Measurements from ENCODE around the gene DNAJA1.

DNAJA1 gene

DNA sequence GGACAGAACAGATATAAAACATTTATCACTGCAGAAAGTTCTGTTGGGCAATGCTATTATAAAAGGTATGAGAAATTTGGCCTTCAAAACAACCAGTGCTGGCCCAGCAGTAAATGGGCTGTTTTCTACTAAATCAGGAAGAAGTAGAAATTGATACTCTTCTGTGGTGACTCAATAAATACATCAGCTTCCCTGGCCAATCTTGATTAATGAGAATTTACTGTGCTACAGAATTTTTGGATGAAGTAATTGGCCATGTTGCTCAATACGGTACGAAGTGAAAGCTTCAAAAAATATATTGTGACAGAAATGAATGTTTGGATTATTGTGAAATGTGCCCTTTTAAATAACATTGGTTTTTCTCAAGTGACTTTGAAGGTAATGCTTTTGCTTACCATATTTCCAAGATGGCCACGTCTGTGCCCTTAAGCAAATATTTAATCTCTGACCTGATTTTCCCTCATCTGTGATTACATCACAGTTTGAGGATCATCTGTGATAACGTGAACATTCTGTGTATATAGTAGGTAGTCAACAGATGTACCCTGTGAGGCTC lies 4.2 kb downstream of the DNAJA1 start:
- no peak for DNase-seq (ENCODE audit: low spot score)

DNA sequence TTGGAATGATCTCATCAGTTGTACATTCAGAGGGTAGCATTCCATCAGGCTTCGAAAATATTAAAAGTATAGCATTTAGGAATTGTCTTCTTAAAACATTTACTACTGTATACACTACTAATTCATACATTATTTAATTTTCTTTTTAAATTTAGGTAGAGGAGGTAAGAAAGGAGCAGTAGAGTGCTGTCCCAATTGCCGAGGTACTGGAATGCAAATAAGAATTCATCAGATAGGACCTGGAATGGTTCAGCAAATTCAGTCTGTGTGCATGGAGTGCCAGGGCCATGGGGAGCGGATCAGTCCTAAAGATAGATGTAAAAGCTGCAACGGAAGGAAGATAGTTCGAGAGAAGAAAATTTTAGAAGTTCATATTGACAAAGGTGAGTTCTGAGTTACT lies 5.2 kb downstream of the DNAJA1 start:
- no peak for DNase-seq (ENCODE audit: low spot score)

DNA sequence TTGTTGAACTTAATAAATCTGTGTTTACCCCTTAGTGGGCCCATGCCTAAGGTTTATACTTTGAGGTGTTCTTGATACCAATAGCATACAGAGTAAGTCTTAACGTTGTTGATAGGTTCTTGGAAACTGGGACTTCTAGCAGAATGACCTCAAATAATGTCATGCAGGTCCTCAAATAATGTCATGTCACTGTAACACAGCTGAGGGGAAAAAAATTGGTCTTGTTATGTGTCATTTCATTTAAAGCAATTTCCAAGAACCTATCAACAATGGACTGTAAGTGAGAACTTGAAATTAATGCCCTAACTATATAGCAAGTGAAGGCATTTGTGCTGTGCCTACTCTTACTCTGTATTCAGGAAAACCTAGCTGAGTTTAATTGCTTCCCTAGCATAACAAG lies 7.2 kb downstream of the DNAJA1 start:
- no peak for DNase-seq (ENCODE audit: low spot score)

DNA sequence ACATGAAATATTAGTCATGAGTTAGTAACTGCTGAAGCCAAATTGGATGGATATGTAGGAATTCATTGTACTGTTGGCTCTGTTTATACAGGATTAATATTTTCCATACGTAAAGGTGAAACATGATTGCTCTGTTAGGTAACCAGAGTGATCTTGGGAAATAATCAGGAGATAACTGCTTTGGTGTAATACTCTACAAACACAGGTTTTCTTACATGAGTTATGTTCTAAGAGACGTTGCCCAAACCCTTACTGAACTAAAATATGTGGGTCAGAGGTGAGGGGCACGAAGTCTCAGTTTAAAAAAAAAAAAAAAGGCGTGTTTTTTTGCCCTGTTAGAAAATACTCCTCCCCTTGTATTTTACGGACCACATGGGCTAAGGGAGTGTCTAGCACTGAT lies 7.8 kb downstream of the DNAJA1 start:
- DNase-seq (ENCODE audit: low spot score), result no peak

DNA sequence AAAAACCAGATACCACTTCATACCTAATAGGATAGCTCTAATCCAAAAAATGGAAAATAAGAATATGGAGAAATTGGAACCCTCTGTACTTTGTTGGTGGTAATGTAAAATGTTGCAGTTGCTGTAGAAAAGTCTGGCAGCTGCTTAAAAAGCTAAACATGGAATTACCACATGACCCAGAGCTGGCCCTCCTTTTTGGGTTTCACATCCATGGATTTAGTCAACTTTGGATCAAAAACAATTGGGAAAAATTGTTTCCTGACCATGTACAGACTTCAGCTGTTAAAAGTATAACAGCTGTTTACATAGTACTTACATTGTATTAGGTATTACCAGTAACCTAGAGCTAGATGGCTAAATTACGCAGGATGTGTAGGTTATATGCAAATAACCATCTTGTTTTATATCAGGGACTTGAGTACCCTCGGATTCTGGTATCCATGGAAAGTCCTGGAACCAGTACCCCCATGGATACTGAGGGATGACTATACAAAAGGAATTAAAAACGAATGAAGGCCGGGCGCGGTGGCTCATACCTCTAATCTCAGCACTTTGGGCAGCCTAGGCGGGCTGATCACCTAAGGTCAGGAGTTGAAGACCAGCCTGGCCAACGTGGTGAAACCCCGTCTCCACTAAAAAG lies 15.8 kb downstream of the DNAJA1 start:
- DNase-seq (ENCODE audit: low spot score), result no peak

DNA sequence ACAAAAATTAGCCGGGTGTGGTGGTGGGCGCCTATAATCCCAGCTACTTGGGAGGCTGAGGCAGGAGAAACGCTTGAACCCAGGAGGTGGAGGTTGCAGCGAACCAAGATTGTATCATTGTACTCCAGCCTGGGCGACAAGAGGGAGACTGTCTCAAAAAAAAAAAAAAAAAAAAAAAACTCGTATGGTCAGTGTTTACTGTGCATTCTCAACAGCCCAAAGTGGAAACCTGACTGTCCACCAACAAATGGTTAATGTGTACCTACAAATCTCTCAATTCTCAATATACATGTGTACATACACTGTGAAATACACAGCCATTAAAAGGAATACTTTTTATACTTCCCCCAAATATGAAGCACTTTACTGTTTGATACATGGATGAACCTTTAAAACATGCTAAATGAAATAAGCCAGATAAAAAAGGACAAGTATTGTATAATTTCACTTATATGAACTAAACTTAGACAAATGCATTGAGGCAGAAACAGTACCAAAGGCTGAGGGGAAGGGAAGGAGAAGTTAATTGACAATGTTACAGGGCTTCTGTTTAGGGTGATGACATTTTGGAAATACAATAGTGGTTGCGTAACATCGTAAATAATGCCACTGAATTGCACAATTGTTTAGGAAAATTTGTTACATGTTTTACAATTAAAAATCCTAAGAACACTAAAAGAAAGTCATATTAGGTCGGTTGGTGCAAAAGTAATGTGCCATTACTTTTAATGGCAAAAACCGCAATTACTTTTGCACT lies 16.5 kb downstream of the DNAJA1 start:
- DNase-seq (ENCODE audit: low spot score), result no peak

DNA sequence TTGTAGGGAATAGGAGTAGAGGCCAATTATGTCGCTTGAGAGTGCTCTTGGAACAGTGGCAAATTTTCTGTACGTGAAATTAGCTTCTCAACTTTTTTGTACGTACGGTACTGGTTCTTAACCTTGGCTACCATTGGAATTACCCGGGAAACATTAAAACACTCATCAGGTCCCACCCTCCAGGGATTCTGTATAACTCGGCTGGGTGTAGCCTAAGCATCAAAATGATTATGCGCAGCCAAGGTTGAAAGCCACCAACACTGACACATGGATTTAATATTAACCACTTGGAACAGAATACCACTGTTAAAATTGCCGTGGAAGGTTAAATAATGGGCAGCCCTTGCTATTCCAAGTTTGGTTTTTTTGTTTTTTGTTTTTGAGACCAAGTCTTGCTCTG lies 17.4 kb downstream of the DNAJA1 start:
- no peak for DNase-seq (ENCODE audit: low spot score)

DNA sequence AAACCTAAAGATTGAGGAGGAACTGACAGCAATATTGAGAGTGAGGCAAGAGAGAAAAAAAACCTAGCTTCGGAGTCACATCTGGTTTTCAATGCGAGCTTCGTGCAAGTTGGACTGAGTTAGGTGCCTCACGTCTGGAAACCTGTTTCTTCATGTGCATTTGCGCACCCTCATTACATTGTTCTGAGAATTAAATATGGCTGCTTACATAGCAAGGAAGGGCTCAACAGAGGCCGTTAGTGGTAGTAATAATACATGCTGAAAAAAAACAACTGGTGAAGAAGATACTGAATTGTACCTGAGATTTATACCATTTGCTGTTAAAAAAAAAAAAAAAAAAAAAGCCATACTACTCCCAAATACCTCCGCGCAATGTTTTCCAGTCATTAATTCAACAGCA lies 18.6 kb downstream of the DNAJA1 start:
- DNase-seq (ENCODE audit: low spot score), result no peak

DNA sequence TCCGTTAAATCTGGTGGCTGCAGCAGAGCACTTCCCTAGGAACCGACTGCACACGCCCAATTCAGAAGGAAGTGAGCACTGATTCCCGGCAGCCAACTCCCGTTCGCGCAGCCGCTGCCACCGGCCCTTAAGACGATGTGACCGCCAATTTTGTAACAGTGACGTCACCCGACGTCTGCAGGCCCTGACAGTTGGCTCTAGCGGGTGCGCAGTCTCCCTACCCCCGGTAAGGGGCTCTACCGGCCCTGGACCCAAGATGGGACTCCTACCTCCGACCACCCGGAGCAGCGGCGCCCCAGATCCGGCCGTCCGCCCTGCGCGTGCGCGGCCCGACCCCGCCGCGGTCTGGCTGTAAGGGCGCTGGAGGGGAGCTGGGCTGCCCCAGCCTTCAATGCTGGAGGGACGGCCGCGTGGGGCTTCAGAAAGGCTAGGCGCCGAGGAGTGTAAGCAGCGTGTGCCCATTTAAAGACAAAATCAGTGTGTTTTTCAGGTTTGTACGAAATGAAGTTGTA lies 19.1 kb downstream of the DNAJA1 start:
- DNase-seq (ENCODE audit: low spot score), result peak; percentile 94

DNA sequence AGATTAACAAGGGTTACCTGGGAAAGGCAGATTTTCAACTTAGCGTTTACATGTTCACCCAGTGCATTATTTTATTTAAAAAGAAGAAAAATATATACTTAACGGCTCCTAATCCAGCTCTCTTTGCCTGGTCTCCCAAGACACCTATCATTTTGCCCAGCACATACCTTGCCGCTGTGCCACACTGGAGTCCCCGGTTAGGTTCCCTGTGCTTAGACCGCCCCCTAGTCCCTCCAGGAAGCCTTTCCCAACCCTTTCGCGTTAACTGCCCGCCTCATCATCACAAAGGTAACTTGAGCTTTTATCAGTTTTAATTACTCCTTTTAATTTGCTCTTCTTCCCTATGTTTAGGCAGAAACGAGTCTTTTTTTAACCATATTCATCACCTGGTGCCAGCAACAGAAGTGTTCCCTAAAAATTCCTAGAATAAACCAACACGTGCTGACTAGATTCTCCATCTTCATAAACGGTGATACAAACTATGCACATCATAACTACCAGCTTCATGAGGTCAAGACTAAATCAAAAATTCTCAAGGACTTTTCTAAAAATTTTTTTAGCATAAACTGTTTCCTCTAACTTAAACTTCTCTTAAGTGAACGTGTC lies 19.7 kb downstream of the DNAJA1 start:
- peak; percentile 71 for DNase-seq (ENCODE audit: low spot score)

DNA sequence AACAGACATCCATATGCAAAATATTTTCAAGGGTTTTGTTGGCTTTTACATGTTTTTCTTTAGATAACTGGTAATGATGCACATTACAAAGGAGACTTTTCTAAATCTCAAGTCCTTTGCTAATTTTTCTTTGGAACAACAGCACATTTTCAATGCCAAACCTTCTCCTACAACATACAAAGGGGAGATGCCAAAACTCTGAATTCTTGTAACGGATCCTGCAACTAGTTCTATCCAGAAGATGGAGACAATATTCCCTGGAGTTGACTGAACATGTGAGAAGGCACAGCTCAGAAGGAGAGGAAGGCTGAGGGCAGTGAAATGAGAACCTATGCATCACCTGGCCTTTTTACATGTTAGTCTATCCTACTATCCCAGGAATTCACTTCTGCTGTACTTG lies 21.0 kb downstream of the DNAJA1 start:
- DNase-seq (ENCODE audit: low spot score), result no peak

DNA sequence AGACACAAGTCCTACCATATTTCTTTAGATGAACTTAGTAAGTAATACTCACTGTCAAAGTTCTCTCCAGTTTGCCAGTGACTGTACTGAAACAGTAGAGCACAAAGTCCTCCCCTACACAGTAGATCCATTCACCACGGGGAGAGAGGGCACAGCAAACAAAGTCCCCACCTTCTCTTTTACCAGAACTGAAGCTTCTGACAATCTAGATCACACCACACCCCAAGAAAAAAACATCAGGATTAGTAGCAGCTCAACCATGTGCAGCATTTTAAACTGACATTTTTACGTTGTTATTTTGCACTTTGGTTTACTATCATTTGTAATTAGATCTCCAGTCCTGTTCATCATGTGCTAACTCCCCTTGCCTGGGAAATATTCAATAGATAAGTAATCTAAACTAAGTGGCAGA lies 23.0 kb downstream of the DNAJA1 start:
- no peak for DNase-seq (ENCODE audit: low spot score)

DNA sequence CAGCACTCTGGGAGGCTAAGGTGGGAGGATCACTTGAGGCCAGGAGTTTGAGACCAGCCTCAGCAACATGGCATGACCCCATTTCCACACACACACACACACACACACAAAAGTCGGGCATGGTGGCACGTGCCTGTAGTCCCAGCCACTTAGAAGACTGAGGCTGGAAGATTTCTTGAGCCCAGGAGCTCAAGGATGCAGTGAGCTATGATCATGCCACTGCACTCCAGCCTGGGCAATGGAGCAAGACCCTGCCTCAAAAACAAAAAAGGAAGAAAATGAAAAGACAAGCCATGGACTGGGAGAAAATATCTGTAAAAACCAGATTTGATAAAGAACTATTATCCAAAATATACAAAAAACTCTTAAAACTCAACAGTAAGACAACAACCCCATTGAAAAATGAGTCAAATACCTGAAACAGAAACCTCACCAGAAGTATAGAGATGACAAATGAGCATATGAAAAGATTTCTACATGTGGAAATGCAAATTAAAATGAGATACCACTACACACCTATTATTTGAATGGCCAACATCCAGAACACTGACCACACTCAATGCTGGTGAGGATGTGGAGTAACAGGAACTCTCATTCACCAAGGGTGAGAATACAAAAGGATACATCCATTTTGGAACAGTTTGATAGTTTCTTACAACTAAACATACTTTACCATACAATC lies 24.7 kb downstream of the DNAJA1 start:
- no peak for DNase-seq (ENCODE audit: low spot score)

DNA sequence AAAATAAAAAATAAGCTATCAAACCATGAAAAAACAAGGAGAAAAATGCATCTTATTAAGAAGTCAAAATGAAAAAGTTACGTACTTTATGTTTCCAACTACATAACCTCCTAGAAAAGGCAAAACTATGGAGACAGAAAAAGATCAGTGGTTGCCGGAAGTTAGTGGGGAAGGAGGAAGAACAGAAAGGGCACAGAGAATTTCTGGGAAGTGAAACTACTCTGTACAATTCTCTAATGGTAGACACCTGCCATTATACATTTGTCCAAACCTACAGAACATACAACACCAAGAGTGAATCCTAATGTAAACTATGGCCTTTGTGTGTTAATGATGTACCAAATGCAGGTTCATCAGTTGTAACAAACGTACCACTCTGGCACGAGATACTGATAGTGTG lies 26.1 kb downstream of the DNAJA1 start:
- no peak for DNase-seq (ENCODE audit: low spot score)

DNA sequence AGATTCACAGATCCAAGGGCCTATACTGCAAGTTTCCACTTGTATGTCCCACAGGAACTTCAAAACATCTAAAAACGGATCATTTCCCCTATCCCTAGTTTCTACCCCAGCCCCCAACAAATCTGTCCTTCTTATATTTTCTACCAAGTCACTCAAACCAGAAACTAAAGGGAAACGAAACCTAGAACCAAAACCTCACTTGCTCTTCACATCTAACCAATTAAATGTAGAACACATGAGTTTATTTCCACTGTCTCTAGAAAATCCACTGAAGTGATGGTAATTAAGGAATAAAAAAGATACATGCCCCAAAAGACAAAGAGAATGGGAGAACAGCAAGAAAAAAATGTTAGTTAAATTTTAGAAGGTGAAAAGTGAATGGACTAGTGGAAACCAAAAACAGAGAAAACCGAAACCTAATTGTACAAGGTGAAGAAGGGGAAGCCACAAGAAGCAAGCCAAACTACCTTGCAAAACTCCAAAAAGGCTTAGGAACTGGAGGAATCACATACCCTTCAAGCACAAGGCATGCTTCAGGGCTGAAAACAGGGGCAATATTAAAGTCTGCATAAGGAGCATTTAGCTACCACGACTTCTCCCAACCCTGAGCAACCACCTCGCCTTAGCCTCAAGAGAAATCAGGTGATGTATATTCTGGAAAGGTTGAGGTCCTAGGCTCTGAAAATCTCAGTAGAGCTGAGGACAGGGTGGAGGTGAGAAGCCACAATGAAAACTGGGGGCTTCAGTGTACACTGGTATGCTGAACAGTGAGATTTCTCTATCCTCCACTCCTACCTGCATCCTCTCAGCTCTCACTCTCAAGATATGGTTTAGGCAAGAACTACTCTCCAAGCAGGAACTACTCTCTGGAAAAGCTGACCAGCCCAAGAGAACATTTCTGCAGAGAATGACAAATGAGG lies 40.3 kb downstream of the DNAJA1 start:
- no peak for DNase-seq (ENCODE audit: low spot score)

DNA sequence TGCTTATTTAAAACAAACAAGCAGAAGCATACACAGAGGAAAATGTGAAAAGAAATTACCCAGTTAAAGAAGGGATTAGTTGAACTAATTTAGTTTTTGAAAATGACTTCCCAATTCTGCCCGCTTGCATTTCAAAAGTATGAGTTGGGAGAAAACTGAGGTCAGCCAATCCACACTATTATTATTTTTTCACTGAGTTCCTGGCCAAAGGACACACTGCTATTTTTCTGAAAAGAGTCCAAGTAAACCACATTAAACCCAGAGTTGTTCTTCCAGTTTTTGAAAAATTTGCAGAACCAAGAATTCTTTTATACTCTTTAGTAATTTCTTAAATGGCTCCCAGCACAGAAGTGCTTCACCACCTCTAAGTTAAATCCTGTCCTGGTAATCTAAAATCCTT lies 43.9 kb downstream of the DNAJA1 start:
- DNase-seq (ENCODE audit: low spot score), result no peak

DNA sequence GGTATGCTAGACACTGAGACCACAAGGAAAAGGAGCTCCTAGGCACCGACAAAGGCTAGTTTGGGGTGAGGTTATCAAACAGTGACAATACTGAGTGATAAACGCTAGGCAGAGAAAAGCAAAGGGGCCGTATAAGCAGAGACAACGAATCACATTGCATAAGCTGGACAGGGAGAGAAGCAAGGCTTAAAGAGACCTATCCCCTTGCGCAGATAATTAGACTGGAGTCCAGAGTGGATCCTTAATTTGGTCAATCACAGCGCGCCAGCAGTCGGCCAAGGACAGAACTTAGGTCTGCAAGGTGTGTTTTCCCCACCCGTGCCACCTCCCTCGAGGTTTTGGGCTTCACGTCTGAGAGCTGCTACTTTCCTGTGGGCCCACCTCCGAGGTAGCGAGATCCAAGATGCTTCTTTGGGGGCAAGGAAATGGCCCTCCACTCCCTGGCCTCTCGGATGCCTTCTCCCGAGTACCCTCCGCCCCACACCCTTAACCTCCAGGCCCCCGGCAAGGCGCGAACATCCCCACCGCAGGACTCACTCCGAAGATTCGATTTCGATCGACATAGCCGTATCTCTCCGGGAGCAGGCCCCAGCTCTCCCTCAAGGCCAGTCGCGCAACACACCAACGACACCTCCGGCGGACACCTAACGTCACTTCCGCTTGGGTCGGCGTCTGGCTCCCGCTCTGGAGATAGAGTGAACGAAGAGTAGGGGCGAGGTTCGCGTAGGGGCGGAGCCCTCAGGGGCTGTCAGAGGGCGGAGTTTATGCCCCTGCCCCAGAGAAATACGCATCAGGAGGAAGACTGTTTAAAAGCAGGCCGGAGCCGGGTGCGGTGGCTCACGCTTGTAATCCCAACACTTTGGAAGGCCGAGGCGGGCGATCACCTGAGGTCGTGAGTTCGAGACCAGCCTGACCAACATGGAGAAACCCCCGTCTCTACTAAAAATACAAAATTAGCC lies 51.3 kb downstream of the DNAJA1 start, which contains the start of gene SMU1:
Gene SMU1 (minus strand): TSS at position 629 of the 959 bp plus-strand sequence. CDS start 66 bp downstream, at position 563.
- DNase-seq (ENCODE audit: low spot score), result peak; percentile 96

DNA sequence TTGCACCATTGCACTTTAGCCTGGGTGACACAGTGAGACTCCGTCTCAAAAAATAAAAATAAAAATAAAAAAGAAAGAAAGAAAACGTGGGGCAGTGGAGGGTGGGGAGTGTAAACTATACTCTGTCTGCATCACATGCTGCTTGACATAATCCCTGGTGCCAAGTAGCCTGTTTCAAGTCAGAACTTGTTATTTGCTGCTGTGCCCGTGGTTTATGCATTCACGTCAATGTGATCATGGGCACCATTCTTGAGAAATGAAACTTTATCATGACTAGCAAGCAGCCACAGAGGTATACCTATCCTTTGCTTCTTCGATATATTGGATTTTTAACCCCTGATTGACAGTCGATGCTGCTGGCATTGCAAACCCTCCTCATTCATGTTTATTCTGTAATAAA lies 55.5 kb downstream of the DNAJA1 start:
- DNase-seq (ENCODE audit: low spot score), result no peak

DNA sequence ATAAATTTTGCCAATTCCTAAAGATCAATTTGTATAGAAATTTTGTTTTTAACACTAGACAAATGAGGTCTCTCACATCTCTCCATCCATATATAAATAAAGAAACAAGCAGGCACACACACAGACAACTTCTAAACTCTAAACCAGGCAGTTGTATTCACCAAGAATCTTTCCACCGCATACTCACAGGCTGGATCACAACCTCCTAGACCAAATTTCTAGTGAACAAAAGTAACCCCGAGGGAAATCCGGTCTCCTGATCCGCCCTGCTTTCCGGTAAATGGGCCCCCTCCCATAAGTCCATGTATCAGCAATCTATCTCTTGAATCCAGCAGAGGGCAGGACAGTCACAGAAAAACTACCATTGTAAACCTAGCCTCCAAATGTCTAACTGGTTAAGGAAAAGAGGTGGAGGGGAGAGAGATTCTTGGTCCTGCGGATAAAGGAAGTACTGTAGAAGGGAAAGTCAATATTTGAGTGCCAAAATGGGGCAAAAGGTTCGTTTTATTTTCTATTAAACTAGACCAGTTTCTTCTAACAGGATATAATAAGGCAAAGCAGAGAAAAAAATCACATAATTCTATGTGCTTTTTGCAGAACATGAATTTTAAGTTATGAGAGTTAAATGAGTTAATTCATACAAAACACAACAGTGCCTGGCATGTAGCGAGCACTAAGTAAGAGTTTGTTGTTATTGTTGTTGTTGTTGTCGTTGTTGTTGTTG lies 56.2 kb downstream of the DNAJA1 start:
- peak; percentile 74 for DNase-seq (ENCODE audit: low spot score)
